Pons (tissue), 1 donor: Measurements from ENCODE around the gene VWA5B2.

ENCODE experiments used
- DNase-seq: peaks from one replicate; pipeline ENCODE4 v3.0.0-alpha.2; 2016; ENCODE audit warnings: low spot score

The VWA5B2 gene

DNA sequence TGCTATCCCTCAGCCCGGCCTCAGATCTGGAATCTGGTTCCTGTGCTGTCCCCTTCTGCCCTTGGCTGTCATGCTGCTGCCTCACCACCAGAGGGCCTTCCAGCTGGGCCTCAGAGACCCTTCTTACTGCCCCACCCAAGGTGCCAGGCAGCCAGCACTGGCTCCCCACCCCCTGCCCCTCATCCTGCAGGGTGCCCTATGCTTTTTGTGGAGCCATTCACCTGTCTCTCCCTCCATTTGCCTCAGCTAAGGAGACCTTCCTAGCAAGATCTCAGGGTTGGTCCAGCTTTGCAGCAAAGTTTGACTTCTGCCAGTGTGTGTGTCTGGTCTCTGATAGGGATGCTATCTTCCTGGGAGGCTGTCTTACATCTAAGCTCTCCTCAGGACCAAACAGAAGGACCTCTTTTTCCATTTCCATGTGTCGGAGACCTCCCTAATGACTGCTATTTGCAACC, 1.9 kb upstream of the VWA5B2 start:
- DNase-seq = no peak

DNA sequence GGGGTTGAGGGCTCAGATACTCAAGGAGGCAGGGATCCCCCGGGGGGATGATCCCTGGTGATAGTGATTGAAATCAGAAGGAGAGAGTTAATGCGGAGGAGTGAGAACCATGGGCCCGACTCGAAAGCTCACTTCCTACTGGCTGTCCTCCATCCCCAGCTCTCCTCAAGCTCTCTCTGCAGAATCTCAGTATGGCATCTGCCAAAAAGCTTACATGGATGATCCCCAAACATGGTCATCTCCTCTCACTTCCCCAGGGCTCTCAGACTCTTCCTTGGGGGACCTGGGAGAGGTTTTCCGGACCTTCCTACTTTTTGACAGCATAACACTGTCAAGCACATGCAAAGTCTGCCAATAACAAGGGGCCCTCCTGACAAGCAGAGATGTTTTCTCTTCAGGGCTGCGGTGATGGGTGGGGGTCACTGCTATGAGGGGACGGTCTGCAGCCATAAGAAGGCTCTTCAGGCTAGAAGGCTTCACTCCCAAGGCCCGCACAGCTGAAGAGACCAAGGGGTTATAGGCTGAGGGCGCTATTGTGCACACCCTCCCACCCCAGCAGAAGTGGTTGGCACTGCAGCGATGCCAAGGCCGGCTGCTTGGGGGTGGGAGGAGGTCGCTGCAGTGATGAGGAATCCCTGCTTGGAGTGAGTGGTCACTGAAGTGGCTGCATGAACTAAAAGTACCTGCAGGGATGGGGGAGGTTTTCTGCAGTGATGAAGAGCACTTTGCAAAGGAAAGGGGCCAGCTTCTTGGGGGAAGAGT, 828 bp upstream of the VWA5B2 start:
- DNase-seq = no peak

GRCh38 chr3:184230081-184230602, 757 bp downstream of the VWA5B2 start:
- no peak for DNase-seq

- DNase-seq = no peak
Measured at GRCh38 chr3:184230603-184231528, 1.5 kb downstream of the VWA5B2 start.

GRCh38 chr3:184231671-184232070, 2.3 kb downstream of the VWA5B2 start:
- no peak for DNase-seq

DNA sequence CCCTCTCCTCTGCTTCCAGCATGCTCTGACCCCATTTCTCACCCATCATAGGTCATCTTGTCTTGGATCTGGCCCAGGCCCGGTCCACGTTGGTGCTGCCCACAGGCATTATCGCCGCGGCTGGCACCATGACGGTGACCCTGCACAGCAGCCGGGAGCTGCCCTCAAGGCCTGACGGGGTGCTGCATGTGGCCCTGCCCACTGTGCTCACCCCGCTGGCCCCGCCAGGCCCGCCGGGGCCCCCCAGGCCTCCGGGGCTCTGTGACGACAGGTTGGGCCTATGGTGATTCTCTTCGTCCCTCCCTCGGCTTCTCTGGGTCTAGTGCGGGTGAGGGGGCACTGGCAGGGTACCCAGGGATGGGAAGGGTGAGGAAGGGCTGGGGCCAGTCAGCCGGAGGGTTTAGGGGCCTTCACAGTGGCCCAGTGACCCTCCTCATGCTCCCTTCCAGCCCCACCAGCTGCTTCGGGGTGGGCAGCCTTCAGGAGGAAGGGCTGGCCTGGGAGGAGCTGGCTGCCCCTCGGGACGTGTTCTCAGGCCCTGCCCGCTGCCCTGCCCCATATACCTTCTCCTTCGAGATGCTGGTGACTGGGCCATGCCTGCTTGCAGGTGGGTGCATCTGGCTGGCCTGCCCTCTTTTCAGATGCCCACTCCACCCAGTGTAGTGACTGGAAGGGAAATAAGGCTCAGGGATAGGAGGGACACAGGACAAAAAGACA, 3.9 kb downstream of the VWA5B2 start:
- no peak for DNase-seq

GRCh38 chr3:184234224-184234623, 4.8 kb downstream of the VWA5B2 start:
- peak; percentile 54 for DNase-seq

- no peak for DNase-seq
Measured at GRCh38 chr3:184234671-184235380, 5.4 kb downstream of the VWA5B2 start.

GRCh38 chr3:184235381-184236032, 6.1 kb downstream of the VWA5B2 start:
- DNase-seq = no peak

GRCh38 chr3:184236033-184236410, 6.6 kb downstream of the VWA5B2 start:
- DNase-seq = no peak

- DNase-seq = no peak
Measured at GRCh38 chr3:184236636-184237035, 7.3 kb downstream of the VWA5B2 start.

DNA sequence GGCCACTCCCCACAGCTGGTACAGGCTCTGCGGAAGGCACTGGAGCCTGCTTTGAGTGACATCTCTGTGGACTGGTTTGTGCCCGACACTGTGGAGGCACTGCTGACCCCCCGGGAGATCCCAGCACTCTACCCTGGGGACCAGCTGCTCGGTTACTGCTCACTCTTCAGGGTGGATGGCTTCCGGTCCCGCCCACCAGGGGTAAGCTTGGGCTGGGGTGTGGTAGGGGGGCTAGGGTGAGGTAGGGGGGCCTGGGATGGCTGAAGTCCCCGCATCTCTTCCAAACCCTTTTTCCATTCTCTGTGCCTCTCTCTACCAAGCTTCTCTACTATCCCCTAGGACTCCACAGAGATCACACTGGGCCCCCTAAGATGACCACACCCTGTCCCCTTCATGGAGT, 7.8 kb downstream of the VWA5B2 start:
- no peak for DNase-seq

DNA sequence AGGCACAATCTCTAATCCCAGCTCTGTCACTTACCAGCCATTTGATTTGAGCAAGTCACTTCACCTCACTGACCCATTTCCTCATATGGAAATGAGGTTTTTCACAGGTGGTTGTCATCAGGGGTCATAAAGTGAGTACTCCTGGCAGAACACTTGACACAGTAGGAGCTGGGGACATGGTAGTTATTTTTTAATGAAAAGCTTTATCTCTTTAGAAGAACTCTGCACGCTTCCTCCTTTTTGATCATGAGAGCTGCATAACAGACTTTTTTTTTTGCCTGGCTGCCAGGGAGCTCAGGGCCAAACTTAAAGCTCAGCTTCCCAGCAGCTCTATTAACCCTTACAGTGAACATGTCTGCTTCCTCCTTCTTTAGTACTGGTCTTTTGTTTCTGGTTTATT, 8.4 kb downstream of the VWA5B2 start:
- no peak for DNase-seq

DNA sequence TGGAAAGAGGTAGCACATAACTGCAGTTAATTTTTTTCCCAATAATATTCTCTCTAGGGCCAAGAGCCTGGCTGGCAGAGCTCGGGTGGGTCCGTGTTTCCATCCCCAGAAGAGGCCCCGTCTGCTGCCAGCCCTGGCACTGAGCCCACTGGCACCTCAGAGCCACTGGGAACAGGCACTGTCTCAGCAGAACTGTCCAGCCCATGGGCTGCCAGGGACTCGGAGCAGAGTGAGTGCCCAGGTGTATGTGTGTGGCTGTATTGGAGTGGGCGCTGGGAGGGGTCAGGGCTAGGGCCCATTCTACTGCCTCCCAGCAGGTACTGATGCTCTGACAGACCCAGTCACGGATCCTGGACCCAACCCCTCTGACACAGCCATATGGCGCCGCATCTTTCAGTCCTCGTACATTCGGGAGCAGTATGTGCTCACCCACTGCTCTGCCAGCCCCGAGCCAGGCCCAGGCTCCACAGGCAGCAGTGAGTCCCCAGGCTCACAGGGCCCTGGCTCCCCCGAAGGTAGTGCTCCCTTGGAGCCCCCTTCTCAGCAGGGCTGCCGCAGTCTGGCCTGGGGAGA, 8.9 kb downstream of the VWA5B2 start:
- no peak for DNase-seq

DNA sequence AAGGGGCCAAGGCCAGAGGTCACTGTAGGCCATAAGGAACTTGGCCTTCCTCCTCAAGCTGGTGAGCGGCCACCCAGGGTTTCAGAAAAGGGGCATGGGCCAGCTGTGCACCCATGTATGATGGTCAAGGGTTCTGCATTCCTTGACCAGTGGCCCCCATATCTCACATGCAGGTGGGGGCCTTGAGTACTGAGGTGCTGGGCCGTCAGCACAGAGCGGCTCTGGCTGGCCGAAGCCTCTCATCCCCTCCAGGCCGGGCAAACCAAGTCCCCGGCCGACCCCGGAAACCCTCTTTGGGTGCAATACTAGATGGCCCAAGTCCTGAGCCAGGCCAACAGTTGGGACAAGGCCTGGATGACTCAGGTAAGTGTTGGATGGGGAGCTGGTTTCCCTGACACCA, 9.8 kb downstream of the VWA5B2 start:
- DNase-seq = no peak

DNA sequence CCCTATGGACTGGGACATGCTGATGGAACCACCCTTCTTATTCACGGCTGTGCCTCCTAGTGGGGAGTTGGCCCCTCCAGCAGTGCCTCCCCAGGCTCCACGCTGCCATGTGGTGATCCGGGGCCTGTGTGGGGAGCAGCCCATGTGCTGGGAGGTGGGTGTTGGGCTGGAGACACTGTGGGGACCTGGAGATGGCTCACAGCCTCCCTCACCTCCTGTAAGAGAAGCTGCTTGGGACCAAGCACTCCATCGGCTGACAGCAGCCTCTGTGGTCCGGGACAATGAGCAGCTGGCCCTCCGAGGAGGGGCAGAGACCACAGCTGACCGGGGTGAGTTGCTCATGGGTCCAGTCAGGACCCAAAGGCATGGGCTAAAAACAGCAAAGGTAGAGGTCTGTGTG, 10.3 kb downstream of the VWA5B2 start:
- no peak for DNase-seq

DNA sequence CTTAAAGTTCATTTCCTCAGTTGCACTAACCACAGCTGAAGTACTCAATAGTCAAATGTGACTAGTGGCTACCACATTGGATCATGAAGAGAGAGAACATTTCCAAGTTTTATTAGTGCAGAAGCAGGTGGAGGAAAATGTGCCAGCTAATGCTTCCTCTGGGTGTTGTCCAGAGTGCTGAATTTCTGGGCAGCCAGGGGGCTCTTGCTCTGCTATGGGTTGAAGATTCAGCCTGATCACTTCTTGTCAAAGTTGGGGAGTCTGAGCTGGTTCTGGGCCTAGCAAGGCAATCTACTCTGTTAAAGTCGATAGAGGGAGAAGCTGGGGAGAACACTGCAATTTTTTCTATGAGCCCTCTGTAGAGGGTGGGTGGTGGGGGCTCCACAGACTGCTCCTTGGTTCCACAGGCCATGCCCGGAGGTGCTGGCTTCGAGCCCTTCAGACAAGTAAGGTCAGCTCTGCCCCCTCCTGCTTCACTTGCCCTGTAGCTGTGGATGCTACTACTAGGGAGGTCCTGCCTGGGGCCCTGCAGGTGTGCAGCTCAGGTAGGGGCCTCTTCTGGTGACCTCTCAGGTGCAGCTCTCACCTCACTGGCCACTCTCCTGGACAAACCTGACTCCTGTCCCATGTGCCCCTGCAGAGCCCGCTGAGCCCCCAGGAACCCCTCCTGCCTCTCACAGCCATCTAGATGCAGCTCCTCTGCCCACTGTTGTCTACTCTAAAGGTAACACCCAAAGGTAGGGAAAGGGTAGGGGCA, 11.2 kb downstream of the VWA5B2 start:
- no peak for DNase-seq

- no peak for DNase-seq
Measured at GRCh38 chr3:184241141-184241446, 11.7 kb downstream of the VWA5B2 start.

GRCh38 chr3:184241447-184242296, 12.3 kb downstream of the VWA5B2 start:
- no peak for DNase-seq
